NCI-H2227 (cell line): ENCODE results near the gene TMEM179B.
"Not testable (repeated sequence)": the region's sequence is repeated elsewhere in the genome, so short reads cannot be mapped to it uniquely, and the experiment has no call there.

Experiments used
- DNase-seq: peaks from one replicate; lab custom pipeline; 2025; ENCODE audit not compliant: unreplicated experiment; lab: John Stamatoyannopoulos, UW

Gene TMEM179B

DNA sequence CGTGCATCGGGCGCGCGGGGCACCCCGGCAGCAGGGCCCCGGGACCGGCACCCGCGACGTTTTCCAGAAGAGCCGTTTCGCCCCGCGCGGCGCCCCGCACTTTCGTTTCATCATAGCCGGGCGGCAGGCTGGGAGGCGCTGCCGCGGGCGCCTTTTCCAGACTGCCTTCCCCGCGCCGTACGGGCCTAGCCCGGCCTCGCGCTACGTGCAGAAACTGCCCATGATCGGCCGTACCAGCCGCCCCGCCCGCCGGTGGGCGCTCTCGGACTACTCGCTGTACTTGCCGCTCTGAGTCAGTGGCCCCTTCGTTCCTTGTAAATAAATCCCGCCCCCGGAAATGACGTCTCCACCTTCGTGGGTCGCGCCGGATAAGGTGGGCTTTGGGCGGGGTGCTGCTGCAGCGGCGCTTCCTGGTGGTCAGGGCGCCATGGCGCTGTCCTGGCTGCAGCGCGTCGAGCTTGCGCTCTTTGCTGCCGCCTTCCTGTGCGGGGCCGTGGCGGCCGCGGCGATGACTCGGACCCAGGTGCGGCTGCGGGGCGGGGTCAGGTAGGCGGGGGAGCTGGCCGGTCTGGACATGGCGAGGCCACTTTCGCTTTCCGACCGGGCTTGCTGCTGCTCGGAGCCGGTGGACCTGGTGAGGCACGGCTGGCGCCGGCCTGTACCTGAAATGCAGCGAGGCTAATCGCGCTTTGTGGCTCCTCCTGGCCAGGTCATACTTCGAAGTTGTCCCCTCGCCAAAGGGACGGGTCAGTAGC is at the start of gene TMEM179B:
TSS of gene TMEM179B (plus strand) at position 398 of the 755 bp plus-strand sequence. CDS start at position 428, 30 bp downstream.
- peak; percentile 98 for DNase-seq

- no peak for DNase-seq
These were observed 39.6 kb upstream of the TMEM179B start for GRCh38 chr11:62747475-62748160.

DNA sequence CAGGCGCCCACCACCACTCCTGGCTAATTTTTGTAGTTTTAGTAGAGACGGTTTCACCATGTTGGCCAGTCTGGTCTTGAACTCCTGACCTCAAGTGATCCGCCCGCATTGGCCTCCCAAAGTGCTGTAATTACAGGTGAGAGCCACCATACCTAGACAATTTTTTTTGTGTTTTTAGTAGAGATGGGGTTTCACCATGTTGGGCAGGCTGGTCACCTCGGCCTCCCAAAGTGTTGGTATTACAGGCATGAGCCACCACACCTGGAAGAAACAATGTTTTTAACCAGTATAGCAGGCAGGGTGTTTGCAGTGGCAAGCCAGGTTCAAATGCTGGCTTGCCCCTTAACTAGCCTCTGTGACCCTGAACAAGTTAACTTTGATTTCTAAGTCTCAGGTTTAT is 37.3 kb upstream of the TMEM179B start:
- DNase-seq: not testable (repeated sequence)

DNA sequence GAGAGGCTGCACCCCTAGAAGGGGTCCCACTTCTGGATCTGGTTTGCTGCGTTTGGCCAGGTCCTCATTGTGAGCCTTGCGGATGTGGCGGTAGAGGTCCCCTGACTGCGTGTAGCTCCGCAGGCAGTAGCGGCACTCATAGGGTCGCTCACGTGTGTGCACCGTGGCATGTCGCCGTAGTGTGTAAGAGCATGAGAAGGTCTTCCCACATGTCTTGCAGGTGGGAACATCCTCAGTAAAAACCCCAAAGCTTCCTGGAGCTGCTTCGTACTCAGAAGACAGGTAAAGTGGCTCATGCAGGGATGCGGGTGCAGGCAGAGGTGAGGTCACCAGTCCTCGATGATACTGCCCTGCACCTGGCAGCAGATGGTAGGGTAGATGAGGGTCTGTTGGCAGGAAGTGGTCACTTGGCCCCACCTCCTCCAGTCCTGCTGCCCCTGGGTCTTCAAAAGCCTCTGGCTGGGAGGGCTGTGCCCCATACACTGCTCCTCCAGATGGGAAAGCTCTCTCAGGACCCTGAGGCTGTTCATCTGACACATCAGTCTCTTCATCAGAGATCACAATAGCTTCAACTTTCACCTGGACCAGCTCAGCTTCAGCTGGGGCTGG is 34.9 kb upstream of the TMEM179B start:
- DNase-seq: no peak

GRCh38 chr11:62752994-62753735 is 34.0 kb upstream of the TMEM179B start:
- DNase-seq: no peak

DNA sequence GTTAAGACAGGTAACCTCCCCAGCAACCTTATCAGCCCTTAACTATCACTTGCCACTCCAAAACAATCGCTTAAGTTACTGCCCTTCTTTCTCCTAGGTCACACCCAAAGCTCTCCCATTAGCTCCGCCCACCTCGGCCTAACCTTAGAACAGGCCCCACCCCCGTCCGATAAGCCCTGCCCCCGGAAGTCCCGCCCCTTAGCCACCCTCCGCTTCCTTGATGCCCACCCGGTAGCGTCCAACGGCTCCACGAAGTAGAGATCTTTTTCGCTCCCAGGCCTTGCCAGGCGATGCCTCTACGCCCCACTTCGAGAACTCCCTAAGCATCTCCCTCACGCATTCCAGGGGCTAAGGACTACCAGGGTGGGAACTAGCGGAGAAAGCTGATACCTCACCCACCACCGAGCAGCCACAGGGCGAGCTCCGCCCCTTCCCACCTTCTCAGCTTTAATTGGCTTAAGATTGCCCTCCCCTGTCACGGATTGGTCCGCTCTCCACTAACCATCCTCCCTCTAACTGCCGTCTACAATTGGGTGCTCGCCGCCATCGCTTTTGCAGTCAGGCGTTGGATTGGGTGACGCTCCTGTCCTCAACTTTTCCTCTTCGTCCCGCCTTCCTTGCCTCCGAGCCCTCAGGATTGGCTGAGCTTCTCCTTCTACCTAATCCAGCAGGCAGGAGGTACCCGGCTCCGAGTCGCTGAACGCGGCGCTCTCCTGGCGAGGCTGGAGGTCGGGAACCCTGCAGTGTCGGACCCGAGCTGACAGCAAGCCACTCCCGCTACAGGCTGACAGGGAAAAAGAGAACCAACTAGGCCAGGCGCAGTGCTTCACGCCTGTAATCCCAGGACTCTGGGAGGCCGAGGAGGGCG is 33.2 kb upstream of the TMEM179B start, which contains the start of gene ZBTB3:
TSS of gene ZBTB3 (minus strand) at position 425 of the 868 bp plus-strand sequence. CDS start 496 bp downstream, outside the sequence.
- DNase-seq: peak; percentile 98

GRCh38 chr11:62755086-62755615 is 32.1 kb upstream of the TMEM179B start:
- no peak for DNase-seq

GRCh38 chr11:62757846-62758788 is 29.1 kb upstream of the TMEM179B start:
- DNase-seq: no peak

- DNase-seq: not testable (repeated sequence)
These were observed 26.4 kb upstream of the TMEM179B start for GRCh38 chr11:62760867-62761227.

DNA sequence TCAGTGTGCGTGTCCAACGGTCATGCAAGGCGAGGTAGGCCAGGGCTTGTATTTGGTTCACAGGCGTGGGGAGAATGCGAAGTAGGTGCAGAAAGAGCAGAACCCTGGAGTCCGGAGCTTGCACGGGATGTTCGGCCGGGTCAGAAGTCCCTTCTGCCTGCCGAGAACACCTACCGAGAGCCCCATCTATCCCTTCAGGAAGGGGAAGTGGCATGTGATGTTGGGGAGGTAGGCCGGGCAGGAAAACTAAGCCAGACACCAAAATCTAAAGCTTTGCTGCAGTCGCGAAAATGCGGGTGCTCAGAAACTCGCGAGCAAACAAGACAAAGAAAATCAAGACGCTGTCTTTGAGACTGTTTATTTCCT is 16.4 kb upstream of the TMEM179B start:
- DNase-seq: peak; percentile 60

DNA sequence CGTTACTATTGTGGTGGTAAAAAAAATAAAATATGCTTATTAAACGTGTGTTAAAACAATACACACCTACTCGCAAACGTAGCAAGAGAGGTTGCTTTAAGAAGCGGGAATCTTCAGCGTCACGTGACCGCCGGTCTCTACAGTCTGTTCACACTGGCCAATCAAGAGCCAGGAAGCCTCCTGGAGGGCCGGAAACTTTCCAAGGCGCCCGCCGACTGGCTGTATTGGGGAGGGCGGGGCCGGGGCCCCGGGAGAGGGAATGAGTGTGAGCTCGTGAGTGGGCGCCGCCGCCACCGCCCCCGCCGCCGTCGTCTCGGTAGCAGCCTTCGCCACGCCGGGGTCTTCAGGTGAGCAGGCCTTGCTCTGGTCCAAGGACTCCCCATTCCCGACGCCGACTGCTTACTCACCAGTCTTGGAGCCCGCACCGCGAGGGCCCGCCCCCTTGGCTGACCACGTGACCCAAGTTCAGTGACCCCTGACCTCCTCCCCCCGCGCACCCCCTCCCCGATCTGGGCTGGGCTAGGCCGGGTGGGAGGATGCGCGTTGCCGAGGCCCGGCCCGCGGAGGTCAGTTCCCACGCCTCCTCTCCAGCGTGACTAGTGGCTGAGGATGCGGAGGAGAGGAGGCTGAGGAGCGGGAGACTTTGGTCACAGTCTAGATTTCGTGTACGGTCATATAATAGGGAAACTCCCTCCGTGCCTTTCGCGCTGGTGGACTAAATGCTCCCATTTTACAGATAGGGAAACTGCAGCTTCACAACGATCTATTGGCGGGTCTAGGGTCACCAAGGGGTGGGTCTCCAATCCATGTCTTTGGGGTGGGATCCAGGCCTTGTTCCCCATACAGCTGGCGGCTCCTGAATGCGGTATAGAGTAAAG is 15.8 kb upstream of the TMEM179B start, which contains the start of gene TAF6L:
TSS of gene TAF6L (plus strand) at position 253 of the 878 bp plus-strand sequence. CDS start 4,388 bp downstream, outside the sequence.
- peak; percentile 99 for DNase-seq

DNA sequence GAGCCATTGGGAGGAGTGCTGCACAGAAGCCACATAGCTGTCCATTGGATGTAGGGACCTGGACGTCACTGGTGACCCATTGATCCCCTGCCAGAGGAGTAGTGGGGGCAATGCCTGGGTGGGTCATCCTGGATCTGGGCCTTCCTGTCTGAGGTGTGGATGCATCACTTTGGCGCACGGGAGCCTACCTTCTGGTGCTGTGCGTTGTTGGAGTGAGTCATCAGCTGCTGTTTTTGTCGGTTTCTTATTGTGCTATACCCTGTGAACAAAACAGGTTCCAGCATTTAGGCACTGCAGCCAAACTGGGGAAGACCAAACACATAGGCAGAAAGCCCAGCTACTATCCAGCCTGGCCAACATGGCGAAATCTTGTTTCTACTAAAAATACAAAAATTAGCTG is 12.8 kb upstream of the TMEM179B start:
- no peak for DNase-seq

DNA sequence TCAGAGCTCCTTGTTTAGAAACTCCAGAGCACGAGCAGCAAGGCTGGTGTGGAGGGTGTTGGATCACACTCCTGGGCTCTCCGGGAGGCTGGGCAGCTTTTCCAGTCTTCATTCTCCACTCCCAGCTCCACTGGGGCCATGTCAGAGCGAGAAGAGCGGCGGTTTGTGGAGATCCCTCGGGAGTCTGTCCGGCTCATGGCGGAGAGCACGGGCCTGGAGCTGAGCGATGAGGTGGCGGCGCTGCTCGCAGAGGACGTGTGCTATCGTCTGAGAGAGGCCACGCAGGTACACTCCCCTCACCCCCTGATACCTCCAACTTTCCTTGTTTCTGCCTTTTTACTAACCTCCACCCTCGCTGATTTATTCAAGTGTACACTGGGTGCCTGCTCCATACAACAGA is 11.6 kb upstream of the TMEM179B start:
- no peak for DNase-seq

DNA sequence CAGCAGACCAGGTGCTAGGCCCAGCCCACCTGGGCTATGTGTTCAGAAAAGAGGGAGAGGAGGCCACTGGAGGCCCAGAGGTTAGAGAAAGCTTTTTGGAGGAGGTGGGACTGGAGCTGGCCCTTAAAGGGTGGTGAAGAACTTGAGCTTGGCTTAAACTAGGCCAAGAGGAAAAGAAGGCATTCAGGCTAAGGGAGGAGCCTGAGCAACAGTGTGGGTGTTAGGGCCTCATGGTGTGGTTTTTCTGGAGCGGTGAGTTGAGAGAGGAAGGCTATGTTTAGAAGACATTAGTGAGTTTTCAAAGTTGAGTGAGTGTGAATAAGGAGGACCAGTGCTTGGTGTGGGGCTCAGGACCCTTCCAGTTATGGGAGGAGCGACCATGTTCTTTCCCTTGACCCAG is 9.8 kb upstream of the TMEM179B start:
- DNase-seq: no peak

- no peak for DNase-seq
These were observed 8.8 kb upstream of the TMEM179B start for GRCh38 chr11:62778441-62778840.

- no peak for DNase-seq
These were observed 4.4 kb upstream of the TMEM179B start for GRCh38 chr11:62782753-62783152.

GRCh38 chr11:62786318-62787004 is 741 bp upstream of the TMEM179B start:
- peak; percentile 91 for DNase-seq
